ENCODE measurements around the gene VMO1.

GRCh38 chr17:4818276-4818675, 32.1 kb upstream of the VMO1 start:
- no peak for TF ChIP-seq CTCF (IDR thresholded peaks at IDR 0.05; ENCODE audit: low read length)
- TF ChIP-seq EZH2 (IDR thresholded peaks at IDR 0.05; ENCODE audit: borderline replicate concordance, low read length): no peak

Data from OCI-LY1 (cell line).